Astrocyte (in vitro differentiated cells and primary cell): ENCODE measurements around the gene MACO1. TPM values are rescaled to one million over a fixed set of nuclear protein-coding genes. Genes with fewer than 3 reads are reported as not detected.
A peak's percentile ranks its signal among the peaks of the same experiment; 100 is the strongest.

ENCODE experiments used
- DNase-seq: peaks from one replicate; pipeline ENCODE4 v3.0.0-alpha.2; 2010; ENCODE audit warnings: low read depth
- FAIRE-seq: peaks from 2 replicates; lab custom pipeline; 2011; peaks lifted over from hg19 to GRCh38; lab: Jason Lieb, UNC
- H2AFZ ChIP-seq: 2 replicates; pipeline ENCODE4 v1.6.0; 2012; ENCODE audit warnings: low read depth, low read length, inconsistent platforms
- H3K27ac ChIP-seq: 2 replicates; pipeline ENCODE4 v1.5.1; 2011; ENCODE audit warnings: low read depth, low read length, inconsistent platforms
- H3K27me3 ChIP-seq: 2 replicates; pipeline ENCODE4 v1.6.0; 2011; ENCODE audit warnings: low read length, inconsistent platforms; ENCODE audit not compliant: insufficient read depth
- H3K36me3 ChIP-seq: 2 replicates; pipeline ENCODE4 v1.5.1; 2011; ENCODE audit warnings: low read length, inconsistent platforms; ENCODE audit not compliant: insufficient read depth
- H3K4me1 ChIP-seq: 2 replicates; pipeline ENCODE4 v1.5.1; 2011; ENCODE audit warnings: low read length, inconsistent platforms; ENCODE audit not compliant: insufficient read depth
- H3K4me2 ChIP-seq: 2 replicates; pipeline ENCODE4 v1.6.0; 2012; ENCODE audit warnings: low read length, inconsistent platforms
- H3K4me3 ChIP-seq: 2 replicates; pipeline ENCODE4 v1.5.1; 2011; ENCODE audit warnings: low read depth, mild to moderate bottlenecking, low read length, inconsistent platforms; ENCODE audit not compliant: insufficient read depth
- H3K79me2 ChIP-seq: 2 replicates; pipeline ENCODE4 v1.6.0; 2012; ENCODE audit warnings: mild to moderate bottlenecking, low read length, inconsistent platforms; ENCODE audit not compliant: insufficient read depth
- H3K9ac ChIP-seq: 2 replicates; pipeline ENCODE4 v1.6.0; 2012; ENCODE audit warnings: mild to moderate bottlenecking, low read length, inconsistent platforms
- H3K9me3 ChIP-seq: 2 replicates; pipeline ENCODE4 v1.5.1; 2012; ENCODE audit warnings: low read depth, mild to moderate bottlenecking, low read length, inconsistent platforms; ENCODE audit not compliant: insufficient read depth
- H4K20me1 ChIP-seq: 2 replicates; pipeline ENCODE4 v1.6.0; 2012; ENCODE audit warnings: low read length, inconsistent platforms; ENCODE audit not compliant: insufficient read depth
- H3K27ac Mint-ChIP-seq: one replicate; pipeline ENCODE4 v1.8.0; 2021; ENCODE audit warnings: mild to moderate bottlenecking, mixed read lengths; ENCODE audit not compliant: unreplicated experiment
- H3K27me3 Mint-ChIP-seq: one replicate; pipeline ENCODE4 v1.8.0; 2021; ENCODE audit warnings: low read depth, mixed read lengths; ENCODE audit not compliant: unreplicated experiment
- H3K36me3 Mint-ChIP-seq: one replicate; pipeline ENCODE4 v1.8.0; 2021; ENCODE audit warnings: low read depth, mixed read lengths; ENCODE audit not compliant: unreplicated experiment
- H3K4me1 Mint-ChIP-seq: one replicate; pipeline ENCODE4 v1.8.0; 2021; ENCODE audit warnings: low read depth, mixed read lengths; ENCODE audit not compliant: unreplicated experiment
- H3K4me3 Mint-ChIP-seq: one replicate; pipeline ENCODE4 v1.8.0; 2021; ENCODE audit warnings: mild to moderate bottlenecking, moderate library complexity, mixed read lengths; ENCODE audit not compliant: unreplicated experiment
- H3K9me3 Mint-ChIP-seq: one replicate; pipeline ENCODE4 v1.8.0; 2021; ENCODE audit warnings: mild to moderate bottlenecking, mixed read lengths; ENCODE audit not compliant: unreplicated experiment
- CTCF ChIP-seq: IDR thresholded peaks from 2 replicates; pipeline ENCODE4 v1.5.1; 2011; ENCODE audit warnings: low read depth, mild to moderate bottlenecking, inconsistent platforms, low read length, moderate library complexity; ENCODE audit not compliant: insufficient read depth
- EZH2 ChIP-seq: IDR thresholded peaks from 2 replicates; pipeline ENCODE4 v1.6.1; 2012; ENCODE audit warnings: mild to moderate bottlenecking, low read length, inconsistent platforms; ENCODE audit not compliant: insufficient read depth
- total RNA-seq: library from RNA; stranded (reverse); gene quantifications from 2 replicates; pipeline ENCODE4 v1.2.1, GENCODE V29; 2021

MACO1 gene
- total RNA-seq, 1 donor from 2014 or later, result 31.8 TPM

GRCh38 chr1:25494952-25495351, 64.3 kb downstream of the MACO1 start:
- Mint-ChIP-seq H3K36me3 (peaks cover 13% of the 10 kb centered on the region), H3K27ac (no peak overlapping the region), H3K4me3 (no peak overlapping the region), H3K9me3 (no peaks in the 10 kb centered on the region), H3K4me1 (no peaks in the 10 kb centered on the region), H3K27me3 (no peaks in the 10 kb centered on the region)
- H3K4me1 ChIP-seq, result no peaks in the 10 kb centered on the region
- H3K27me3 ChIP-seq, result no peaks in the 10 kb centered on the region
- H3K36me3 ChIP-seq, result peaks cover 37% of the 10 kb centered on the region
- no peak for TF ChIP-seq EZH2
- no peak for TF ChIP-seq CTCF
- DNase-seq (no peak), FAIRE-seq (no peak)
- H4K20me1 ChIP-seq, result peaks cover 10% of the 10 kb centered on the region
- H3K4me2 ChIP-seq, result no peak overlapping the region
- H3K9ac ChIP-seq, result no peak overlapping the region
- no peaks in the 10 kb centered on the region for H3K9me3 ChIP-seq
- H3K4me3 ChIP-seq, result no peak overlapping the region
- H2AFZ ChIP-seq, result no peak overlapping the region
- H3K79me2 ChIP-seq, result no peaks in the 10 kb centered on the region
- no peak overlapping the region for H3K27ac ChIP-seq

GRCh38 chr1:25500694-25501093, 70.0 kb downstream of the MACO1 start:
- H3K79me2 ChIP-seq, result no peaks in the 10 kb centered on the region
- Mint-ChIP-seq H3K4me3 (no peak overlapping the region), H3K9me3 (no peaks in the 10 kb centered on the region), H3K27me3 (no peaks in the 10 kb centered on the region), H3K36me3 (peaks cover 24% of the 10 kb centered on the region), H3K4me1 (peaks cover 20% of the 10 kb centered on the region), H3K27ac (peak overlapping the region; percentile 20)
- peaks cover 8% of the 10 kb centered on the region for H4K20me1 ChIP-seq
- TF ChIP-seq EZH2 (no peak), CTCF (no peak)
- no peak for DNase-seq
- H3K4me1 ChIP-seq, result peaks cover 8% of the 10 kb centered on the region
- no peak overlapping the region for H3K4me2 ChIP-seq
- H3K36me3 ChIP-seq, result peaks cover 18% of the 10 kb centered on the region
- FAIRE-seq, result no peak
- no peak overlapping the region for H3K4me3 ChIP-seq
- H3K9ac ChIP-seq, result no peak overlapping the region
- H3K27me3 ChIP-seq, result no peaks in the 10 kb centered on the region
- H3K27ac ChIP-seq, result no peak overlapping the region
- no peak overlapping the region for H2AFZ ChIP-seq
- H3K9me3 ChIP-seq, result no peaks in the 10 kb centered on the region

GRCh38 chr1:25501235-25502058, 70.8 kb downstream of the MACO1 start:
- peaks cover 21% of the 10 kb centered on the region for H3K36me3 Mint-ChIP-seq
- Histone ChIP-seq H3K27me3 (no peaks in the 10 kb centered on the region), H3K4me3 (no peak overlapping the region), H3K9me3 (no peaks in the 10 kb centered on the region), H3K79me2 (no peaks in the 10 kb centered on the region), H2AFZ (no peak overlapping the region), H3K4me1 (peaks cover 8% of the 10 kb centered on the region), H3K27ac (no peak overlapping the region), H3K4me2 (no peak overlapping the region), H4K20me1 (peaks cover 7% of the 10 kb centered on the region), H3K36me3 (peaks cover 13% of the 10 kb centered on the region), H3K9ac (no peak overlapping the region)
- H3K27me3 Mint-ChIP-seq, result no peaks in the 10 kb centered on the region
- TF ChIP-seq CTCF (no peak), EZH2 (no peak)
- FAIRE-seq (no peak), DNase-seq (peak; percentile 25)
- no peak overlapping the region for H3K4me3 Mint-ChIP-seq
- peak overlapping the region; percentile 81 for H3K27ac Mint-ChIP-seq
- H3K4me1 Mint-ChIP-seq, result peaks cover 22% of the 10 kb centered on the region
- H3K9me3 Mint-ChIP-seq, result no peaks in the 10 kb centered on the region
